ENCODE results near the gene CCL22. TPM values are rescaled to one million over a fixed set of nuclear protein-coding genes. Genes with fewer than 3 reads are reported as not detected.
"Not testable (repeated sequence)": the region's sequence is repeated elsewhere in the genome, so short reads cannot be mapped to it uniquely, and the experiment has no call there.

The CCL22 gene
- polyA plus RNA-seq, 3 donors from 2014 or later = not detected

- Mint-ChIP-seq H3K4me1 (no peaks in the 10 kb centered on the region), H3K9me3 (peaks cover 0 to 2% (median 0%) of the 10 kb centered on the region in 6 donors), H3K27me3 (ENCODE audit: low read depth in 3 of 3) (peaks cover 5 to 26% (median 7%) of the 10 kb centered on the region in 3 donors), H3K27ac (no peak overlapping the region), H3K4me3 (no peak overlapping the region), H3K36me3 (no peaks in the 10 kb centered on the region)
- DNase-seq = no peak
Measured at GRCh38 chr16:57335366-57335765, 23.2 kb upstream of the CCL22 start.

GRCh38 chr16:57341062-57341440 lies 17.5 kb upstream of the CCL22 start:
- Mint-ChIP-seq H3K9me3 (no peaks in the 10 kb centered on the region), H3K36me3 (no peaks in the 10 kb centered on the region), H3K27me3 (ENCODE audit: low read depth in 3 of 3) (peaks cover 3 to 27% (median 7%) of the 10 kb centered on the region in 3 donors), H3K27ac (no peak overlapping the region), H3K4me3 (no peak overlapping the region), H3K4me1 (peaks cover 0 to 2% of the 10 kb centered on the region in 2 donors)
- no peak for DNase-seq

- Mint-ChIP-seq H3K27me3 (ENCODE audit: low read depth in 3 of 3) (peaks cover 3 to 27% (median 10%) of the 10 kb centered on the region in 3 donors), H3K9me3 (no peaks in the 10 kb centered on the region), H3K36me3 (no peaks in the 10 kb centered on the region), H3K4me1 (peaks cover 0 to 2% of the 10 kb centered on the region in 2 donors), H3K27ac (no peak overlapping the region), H3K4me3 (no peak overlapping the region)
- DNase-seq = no peak
Measured at GRCh38 chr16:57341441-57342303, 16.9 kb upstream of the CCL22 start.

DNA sequence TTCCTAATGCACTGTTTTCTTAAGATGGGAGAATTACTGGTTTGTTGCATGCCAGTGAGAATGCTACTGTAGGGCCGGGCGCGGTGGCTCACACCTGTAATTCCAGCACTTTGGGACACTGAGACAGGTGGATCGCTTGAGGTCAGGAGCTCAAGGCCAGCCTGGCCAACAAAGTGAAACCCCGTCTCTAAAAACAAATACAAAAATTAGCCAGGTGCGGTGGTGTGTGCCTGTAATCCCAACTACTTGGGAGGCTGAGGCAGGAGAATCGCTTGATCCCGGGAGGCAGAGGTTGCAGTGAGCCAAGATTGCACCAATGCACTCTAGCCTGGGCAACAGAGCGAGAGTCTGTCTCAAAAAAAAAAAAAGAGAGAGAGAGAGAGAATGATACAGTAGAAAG lies 16.0 kb upstream of the CCL22 start:
- H3K27ac Mint-ChIP-seq, H3K9me3 Mint-ChIP-seq, H3K4me1 Mint-ChIP-seq: not testable (repeated sequence)

DNA sequence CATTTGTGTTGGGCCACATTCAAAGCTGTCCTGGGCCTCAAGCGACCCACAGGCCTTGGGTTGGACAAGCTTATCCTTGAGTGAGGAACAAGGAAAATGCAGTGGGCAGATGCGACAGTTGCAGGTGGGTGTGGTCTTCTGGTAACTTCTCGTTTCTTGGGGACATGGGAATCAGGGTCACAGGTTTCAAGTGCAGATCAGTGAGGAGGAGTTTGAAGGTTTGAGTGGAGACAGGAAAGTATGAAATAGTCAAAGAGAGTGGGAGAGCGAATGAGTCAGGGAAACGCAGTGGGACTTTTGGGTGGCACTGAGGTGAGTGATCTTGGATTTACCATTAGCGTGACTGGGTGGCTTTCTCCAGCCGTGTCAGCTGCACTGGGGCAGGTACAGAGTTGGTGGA lies 15.4 kb upstream of the CCL22 start:
- DNase-seq = no peak
- no peaks in the 10 kb centered on the region for H3K9me3 Mint-ChIP-seq
- no peak overlapping the region for H3K4me3 Mint-ChIP-seq
- peaks cover 0 to 2% of the 10 kb centered on the region in 2 donors for H3K4me1 Mint-ChIP-seq
- peaks cover 9 to 33% (median 10%) of the 10 kb centered on the region in 3 donors for H3K27me3 Mint-ChIP-seq (ENCODE audit: low read depth in 3 of 3)
- no peaks in the 10 kb centered on the region for H3K36me3 Mint-ChIP-seq
- H3K27ac Mint-ChIP-seq = no peak overlapping the region

More for the DNA sequence above, 16.0 kb upstream of the CCL22 start:
- not testable (repeated sequence) for H3K36me3 Mint-ChIP-seq, H3K4me3 Mint-ChIP-seq, DNase-seq
- peaks cover 9 to 34% (median 10%) of the 10 kb centered on the region in 3 donors for H3K27me3 Mint-ChIP-seq (ENCODE audit: low read depth in 3 of 3)

DNA sequence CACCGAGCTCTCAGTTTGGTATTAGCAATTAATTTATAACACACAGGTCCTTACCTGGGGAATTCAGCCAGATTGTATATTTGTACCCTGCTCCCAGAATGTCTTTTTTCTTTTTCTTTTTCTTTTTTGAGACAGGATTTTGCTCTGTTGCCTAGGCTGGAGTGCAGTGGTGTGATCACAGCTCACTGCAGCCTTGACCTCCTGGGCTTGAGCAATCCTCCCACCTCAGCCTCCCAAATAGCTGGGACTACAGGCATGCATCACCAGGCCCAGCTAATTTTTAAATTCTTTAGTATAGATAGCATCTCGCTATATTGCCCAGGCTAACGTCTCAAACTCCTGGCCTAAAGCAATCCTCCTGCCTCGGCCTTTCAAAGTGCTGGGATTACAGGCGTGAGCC lies 14.5 kb upstream of the CCL22 start:
- H3K9me3 Mint-ChIP-seq, H3K4me3 Mint-ChIP-seq, DNase-seq, H3K4me1 Mint-ChIP-seq, H3K27ac Mint-ChIP-seq, H3K36me3 Mint-ChIP-seq: not testable (repeated sequence)
- peaks cover 9 to 24% (median 10%) of the 10 kb centered on the region in 3 donors for H3K27me3 Mint-ChIP-seq (ENCODE audit: low read depth in 3 of 3)

DNA sequence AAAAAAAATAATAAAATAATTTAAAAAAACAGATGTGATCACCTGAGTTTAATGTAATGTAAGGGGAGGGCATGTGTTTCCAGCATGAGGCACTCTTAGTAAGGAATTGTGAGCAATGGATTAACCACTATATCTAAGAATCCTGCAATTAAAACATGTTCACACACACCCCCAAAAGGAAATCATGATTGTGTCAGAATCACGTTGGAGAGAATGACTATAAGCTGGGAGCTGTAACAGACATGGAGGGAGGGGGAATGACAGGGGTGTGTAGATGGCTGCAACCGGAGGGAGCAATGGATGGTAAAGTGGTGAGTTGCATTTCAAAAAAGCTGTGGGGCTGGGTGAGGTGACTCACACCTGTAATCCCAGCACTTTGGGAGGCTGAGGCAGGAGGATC lies 13.6 kb upstream of the CCL22 start:
- no peak overlapping the region for H3K4me3 Mint-ChIP-seq
- H3K4me1 Mint-ChIP-seq = peaks cover 0 to 2% of the 10 kb centered on the region in 2 donors
- no peaks in the 10 kb centered on the region for H3K36me3 Mint-ChIP-seq
- H3K27me3 Mint-ChIP-seq (ENCODE audit: low read depth in 3 of 3) = peaks cover 9 to 27% (median 13%) of the 10 kb centered on the region in 3 donors
- DNase-seq = no peak
- no peak overlapping the region for H3K27ac Mint-ChIP-seq
- H3K9me3 Mint-ChIP-seq = peaks cover 0 to 2% (median 0%) of the 10 kb centered on the region in 6 donors

DNA sequence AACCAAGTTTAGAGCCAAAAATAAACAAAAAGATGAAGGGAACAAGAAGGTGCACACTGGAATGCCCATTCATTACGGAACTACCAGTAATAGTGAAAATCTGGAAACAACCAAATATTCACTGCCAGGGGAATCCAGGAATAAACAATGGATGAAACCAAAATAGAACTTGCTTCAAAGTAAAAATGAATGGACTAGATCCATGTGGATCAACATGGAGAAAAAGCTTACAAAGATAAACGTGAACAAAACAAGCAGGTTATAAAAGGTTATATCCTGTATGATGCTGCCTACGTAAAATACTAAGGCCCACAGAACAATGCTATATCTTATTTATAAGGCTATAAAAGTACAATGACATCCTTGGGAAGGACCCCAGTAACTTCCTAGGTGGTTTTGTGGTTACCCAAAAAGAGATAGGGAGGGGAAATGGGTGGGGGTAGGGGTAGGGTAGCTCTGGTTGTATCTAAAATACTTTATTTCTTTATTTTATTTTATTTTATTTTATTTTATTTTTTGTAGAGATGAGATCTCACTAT lies 12.8 kb upstream of the CCL22 start:
- peaks cover 0 to 2% of the 10 kb centered on the region in 2 donors for H3K4me1 Mint-ChIP-seq
- H3K9me3 Mint-ChIP-seq = peaks cover 0 to 2% (median 0%) of the 10 kb centered on the region in 6 donors
- DNase-seq = no peak
- H3K36me3 Mint-ChIP-seq = no peaks in the 10 kb centered on the region
- H3K27ac Mint-ChIP-seq = no peak overlapping the region
- H3K4me3 Mint-ChIP-seq = no peak overlapping the region
- H3K27me3 Mint-ChIP-seq (ENCODE audit: low read depth in 3 of 3) = peaks cover 9 to 31% (median 15%) of the 10 kb centered on the region in 3 donors

DNA sequence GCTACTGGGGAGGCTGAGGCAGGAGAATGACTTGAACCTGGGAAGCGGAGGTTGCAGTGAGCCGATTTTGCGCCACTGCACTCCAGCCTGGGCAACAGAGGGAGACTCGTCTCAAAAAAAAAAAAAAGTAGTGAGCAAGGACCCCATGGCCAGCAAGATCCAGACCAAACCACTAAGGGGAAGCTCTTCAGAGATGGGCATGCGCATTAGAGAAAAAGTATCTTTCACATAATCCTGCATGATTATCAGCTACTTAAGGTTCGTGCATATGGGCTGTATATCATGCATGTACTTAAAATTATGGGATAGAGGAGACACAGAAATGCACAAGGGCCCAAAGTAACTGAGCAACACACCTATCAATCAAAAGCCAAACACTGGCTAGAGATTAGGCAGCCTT lies 10.7 kb upstream of the CCL22 start:
- H3K4me1 Mint-ChIP-seq = peaks cover 0 to 2% of the 10 kb centered on the region in 2 donors

DNA sequence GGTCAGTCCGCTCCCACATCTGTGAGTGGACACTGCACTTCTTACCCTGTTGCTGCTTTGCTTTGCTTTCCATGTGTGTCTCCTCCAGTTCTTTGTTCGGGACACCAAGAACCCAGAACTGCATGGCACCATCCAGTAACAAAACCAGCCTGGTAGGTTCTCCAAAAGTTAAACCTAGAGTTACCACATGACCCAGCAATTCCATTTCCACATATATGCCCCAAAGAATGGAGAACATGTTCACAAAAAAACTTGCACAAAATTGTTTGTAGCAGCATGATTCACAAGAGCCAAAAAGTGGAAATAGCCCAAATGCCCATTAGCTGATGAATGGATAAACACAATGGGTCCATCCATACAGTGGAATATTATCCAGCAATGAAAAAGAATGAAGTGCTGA lies 10.3 kb upstream of the CCL22 start:
- H3K4me3 Mint-ChIP-seq = no peak overlapping the region
- H3K36me3 Mint-ChIP-seq = no peaks in the 10 kb centered on the region
- peaks cover 0 to 2% (median 0%) of the 10 kb centered on the region in 6 donors for H3K9me3 Mint-ChIP-seq
- H3K4me1 Mint-ChIP-seq = peaks cover 0 to 2% of the 10 kb centered on the region in 2 donors
- peaks cover 8 to 27% (median 9%) of the 10 kb centered on the region in 3 donors for H3K27me3 Mint-ChIP-seq (ENCODE audit: low read depth in 3 of 3)
- H3K27ac Mint-ChIP-seq = no peak overlapping the region
- DNase-seq = no peak

More for the DNA sequence above, 10.7 kb upstream of the CCL22 start:
- H3K27me3 Mint-ChIP-seq (ENCODE audit: low read depth in 3 of 3) = peaks cover 8 to 30% (median 9%) of the 10 kb centered on the region in 3 donors
- H3K4me3 Mint-ChIP-seq = no peak overlapping the region
- DNase-seq = no peak
- H3K27ac Mint-ChIP-seq = no peak overlapping the region
- peaks cover 0 to 2% (median 0%) of the 10 kb centered on the region in 6 donors for H3K9me3 Mint-ChIP-seq
- H3K36me3 Mint-ChIP-seq = no peaks in the 10 kb centered on the region

DNA sequence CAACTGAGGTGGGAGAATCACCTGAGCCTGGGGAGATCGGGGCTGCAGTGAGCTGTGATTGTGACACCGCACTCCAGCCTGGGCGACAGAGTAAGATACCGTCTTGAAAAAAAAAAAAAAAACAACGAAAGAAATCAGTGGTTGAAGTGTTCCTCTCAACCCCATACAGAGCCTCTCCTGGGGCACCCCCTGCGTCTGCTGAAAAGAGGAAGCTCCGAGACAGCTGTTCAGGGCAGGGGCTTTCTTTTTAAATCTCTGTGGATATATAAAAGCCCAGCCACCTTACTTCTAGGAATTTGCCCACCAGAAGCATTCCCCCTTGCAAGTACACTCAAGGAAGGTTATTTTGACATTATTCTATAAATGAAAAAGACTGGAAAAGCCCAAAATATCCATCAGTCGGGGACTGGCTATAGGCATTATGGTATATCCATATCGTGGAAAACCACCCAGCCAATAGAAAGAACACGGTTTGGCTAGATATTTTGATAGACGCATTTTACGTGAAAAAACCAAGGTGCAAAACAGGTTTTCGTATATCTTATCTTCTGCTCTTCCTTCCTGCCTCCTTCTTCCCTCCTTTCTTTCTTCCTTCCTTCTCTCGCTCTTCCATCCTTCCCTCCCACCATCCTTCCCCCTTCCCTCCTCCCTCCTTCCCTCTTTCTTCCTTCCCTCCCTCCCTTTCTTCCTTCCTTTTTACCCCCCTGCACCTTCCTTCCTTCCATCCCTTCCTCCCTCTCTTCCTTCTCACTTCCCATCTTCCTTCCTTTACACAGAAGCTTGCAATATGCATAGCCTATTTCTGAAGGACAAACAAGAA lies 9.2 kb upstream of the CCL22 start:
- peaks cover 7 to 22% (median 9%) of the 10 kb centered on the region in 3 donors for H3K27me3 Mint-ChIP-seq (ENCODE audit: low read depth in 3 of 3)
- H3K27ac Mint-ChIP-seq = no peak overlapping the region
- peaks cover 0 to 2% of the 10 kb centered on the region in 2 donors for H3K4me1 Mint-ChIP-seq
- peaks cover 0 to 2% (median 0%) of the 10 kb centered on the region in 6 donors for H3K9me3 Mint-ChIP-seq
- H3K4me3 Mint-ChIP-seq = no peak overlapping the region
- DNase-seq = no peak
- no peaks in the 10 kb centered on the region for H3K36me3 Mint-ChIP-seq

- Mint-ChIP-seq H3K4me3 (no peak overlapping the region), H3K27me3 (ENCODE audit: low read depth in 3 of 3) (peaks cover 3 to 15% (median 8%) of the 10 kb centered on the region in 3 donors)
Measured at GRCh38 chr16:57352636-57353047, 5.9 kb upstream of the CCL22 start.

GRCh38 chr16:57354311-57354710 lies 4.3 kb upstream of the CCL22 start:
- no peak for DNase-seq
- Mint-ChIP-seq H3K36me3 (no peaks in the 10 kb centered on the region), H3K9me3 (no peaks in the 10 kb centered on the region), H3K4me3 (no peak overlapping the region), H3K27me3 (ENCODE audit: low read depth in 3 of 3) (peaks cover 3 to 15% (median 8%) of the 10 kb centered on the region in 3 donors), H3K4me1 (no peaks in the 10 kb centered on the region), H3K27ac (no peak overlapping the region)

More at GRCh38 chr16:57352636-57353047, 5.9 kb upstream of the CCL22 start:
- H3K27ac Mint-ChIP-seq = no peak overlapping the region
- H3K4me1 Mint-ChIP-seq = no peaks in the 10 kb centered on the region
- no peak for DNase-seq
- no peaks in the 10 kb centered on the region for H3K36me3 Mint-ChIP-seq
- H3K9me3 Mint-ChIP-seq = peaks cover 0 to 2% (median 0%) of the 10 kb centered on the region in 6 donors
